Large intestine (tissue), 3 donors: ENCODE results near the gene PTPN20. TPM values are rescaled to one million over a fixed set of nuclear protein-coding genes. Genes with fewer than 3 reads are reported as not detected.
A peak's percentile ranks its signal among the peaks of the same experiment; 100 is the strongest.
"Not testable (repeated sequence)": the region's sequence is repeated elsewhere in the genome, so short reads cannot be mapped to it uniquely, and the experiment has no call there.

Source experiments
- DNase-seq, 2 donors: peaks; one replicate each; pipeline versions ENCODE4 v3.0.0 to v3.0.0-alpha.2; 2013
- H3K27ac ChIP-seq: one replicate; pipeline ENCODE4 v1.5.1; 2013; ENCODE audit warnings: low read length
- H3K27me3 ChIP-seq: 2 replicates; pipeline ENCODE4 v1.6.1; 2013; ENCODE audit warnings: low read length; ENCODE audit not compliant: control insufficient read depth, insufficient read depth
- H3K36me3 ChIP-seq: 2 replicates; pipeline ENCODE4 v1.6.1; 2013; ENCODE audit warnings: low read length; ENCODE audit not compliant: control insufficient read depth, insufficient read depth
- H3K4me1 ChIP-seq: one replicate; pipeline ENCODE4 v1.6.1; 2013; ENCODE audit warnings: low read length; ENCODE audit not compliant: control insufficient read depth, insufficient read depth
- H3K4me3 ChIP-seq: one replicate; pipeline ENCODE4 v1.5.1; 2013; ENCODE audit warnings: low read length
- H3K9me3 ChIP-seq: one replicate; pipeline ENCODE4 v1.6.1; 2013; ENCODE audit warnings: mild to moderate bottlenecking, low read depth, low read length, moderate library complexity; ENCODE audit not compliant: control insufficient read depth
- WGBS: methylation state at CpG from one replicate; pipeline ENCODE4 v1.1.5; 2013; ENCODE audit warnings: low lambda C conversion rate; ENCODE audit not compliant: insufficient coverage; 5-methylcytosine and 5-hydroxymethylcytosine counted together
- polyA plus RNA-seq: library from polyadenylated mRNA; unstranded; fragments of 120-200 nt; gene quantifications from one replicate; pipeline ENCODE4 v1.2.1, GENCODE V29; 2013

PTPN20 gene
- polyA plus RNA-seq, 1 donor = 1.5 TPM

- not testable (repeated sequence) for H3K27me3 ChIP-seq, H3K9me3 ChIP-seq, H3K4me3 ChIP-seq, DNase-seq, H3K4me1 ChIP-seq, H3K27ac ChIP-seq, H3K36me3 ChIP-seq
- no CpG with 5 or more reads among the region's 4 CpGs for WGBS
These were observed 41.3 kb downstream of the PTPN20 start for GRCh38 chr10:46952540-46952939.

- H3K27me3 ChIP-seq, H3K36me3 ChIP-seq, H3K4me1 ChIP-seq, DNase-seq, H3K4me3 ChIP-seq, H3K9me3 ChIP-seq, H3K27ac ChIP-seq: not testable (repeated sequence)
These were observed 49.5 kb downstream of the PTPN20 start for GRCh38 chr10:46960742-46961141.

GRCh38 chr10:46963356-46963755, 52.1 kb downstream of the PTPN20 start:
- WGBS = no CpG with 5 or more reads among the region's 2 CpGs
- not testable (repeated sequence) for H3K27ac ChIP-seq, H3K36me3 ChIP-seq, H3K9me3 ChIP-seq, DNase-seq, H3K27me3 ChIP-seq, H3K4me1 ChIP-seq, H3K4me3 ChIP-seq

GRCh38 chr10:46967013-46967412, 55.8 kb downstream of the PTPN20 start:
- H3K27me3 ChIP-seq, DNase-seq, H3K4me3 ChIP-seq, H3K27ac ChIP-seq, H3K36me3 ChIP-seq, H3K9me3 ChIP-seq, H3K4me1 ChIP-seq: not testable (repeated sequence)
- WGBS = no CpG with 5 or more reads among the region's 2 CpGs

- H3K27me3 ChIP-seq, H3K9me3 ChIP-seq, DNase-seq, H3K4me1 ChIP-seq, H3K27ac ChIP-seq, H3K4me3 ChIP-seq, H3K36me3 ChIP-seq: not testable (repeated sequence)
- no CpG with 5 or more reads among the region's 2 CpGs for WGBS
These were observed 69.0 kb downstream of the PTPN20 start for GRCh38 chr10:46980223-46980622.

- H3K4me1 ChIP-seq, H3K36me3 ChIP-seq, H3K27ac ChIP-seq, DNase-seq, H3K4me3 ChIP-seq, H3K9me3 ChIP-seq, H3K27me3 ChIP-seq: not testable (repeated sequence)
- WGBS = no CpG with 5 or more reads among the region's 10 CpGs
These were observed 76.2 kb downstream of the PTPN20 start for GRCh38 chr10:46987233-46987924.

- H3K36me3 ChIP-seq = no peaks in the 10 kb centered on the region
- no peak overlapping the region for H3K27ac ChIP-seq
- peaks cover 3% of the 10 kb centered on the region for H3K9me3 ChIP-seq
- H3K27me3 ChIP-seq = no peaks in the 10 kb centered on the region
- no peak overlapping the region for H3K4me3 ChIP-seq
- DNase-seq = peak; percentile 6 to 26
- H3K4me1 ChIP-seq = no peaks in the 10 kb centered on the region
- 88% methylated on average over 2 of the region's 7 CpGs for WGBS
These were observed 81.8 kb downstream of the PTPN20 start for GRCh38 chr10:46992803-46993561.

- DNase-seq = no peak
- H3K4me3 ChIP-seq = no peak overlapping the region
- H3K36me3 ChIP-seq = no peaks in the 10 kb centered on the region
- H3K4me1 ChIP-seq = no peaks in the 10 kb centered on the region
- no peak overlapping the region for H3K27ac ChIP-seq
- 83% methylated on average over 1 of the region's 2 CpGs for WGBS
- no peaks in the 10 kb centered on the region for H3K27me3 ChIP-seq
- peaks cover 3% of the 10 kb centered on the region for H3K9me3 ChIP-seq
These were observed 84.0 kb downstream of the PTPN20 start for GRCh38 chr10:46995234-46995633.

GRCh38 chr10:46998192-46998591, 87.0 kb downstream of the PTPN20 start:
- DNase-seq = no peak
- Histone ChIP-seq H3K4me1 (no peaks in the 10 kb centered on the region), H3K27ac (no peak overlapping the region)

GRCh38 chr10:46998595-46998994, 87.4 kb downstream of the PTPN20 start:
- no peak overlapping the region for H3K4me3 ChIP-seq
- no peak for DNase-seq
- WGBS = 100% methylated on average over 2 of the region's 2 CpGs
- H3K4me1 ChIP-seq = no peaks in the 10 kb centered on the region
- H3K27ac ChIP-seq = no peak overlapping the region
- no peaks in the 10 kb centered on the region for H3K27me3 ChIP-seq
- no peaks in the 10 kb centered on the region for H3K36me3 ChIP-seq
- H3K9me3 ChIP-seq = peaks cover 3% of the 10 kb centered on the region

More at GRCh38 chr10:46998192-46998591, 87.0 kb downstream of the PTPN20 start:
- H3K4me3 ChIP-seq = no peak overlapping the region
- no peaks in the 10 kb centered on the region for H3K27me3 ChIP-seq
- peaks cover 3% of the 10 kb centered on the region for H3K9me3 ChIP-seq
- H3K36me3 ChIP-seq = no peaks in the 10 kb centered on the region

- WGBS = no CpG with 5 or more reads among the region's 3 CpGs
- peaks cover 3% of the 10 kb centered on the region for H3K9me3 ChIP-seq
- H3K4me3 ChIP-seq = no peak overlapping the region
- H3K36me3 ChIP-seq = no peaks in the 10 kb centered on the region
- no peaks in the 10 kb centered on the region for H3K4me1 ChIP-seq
- H3K27me3 ChIP-seq = no peaks in the 10 kb centered on the region
- H3K27ac ChIP-seq = no peak overlapping the region
- DNase-seq = no peak
These were observed 88.0 kb downstream of the PTPN20 start for GRCh38 chr10:46999217-46999616.
